Activated naive CD8-positive, alpha-beta T cell treated with anti-CD3 and anti-CD28 coated beads, Interleukin-2, amount 50 U/mL, for 16 hours (primary cell): ENCODE measurements around the gene PELI1.
"Not testable (repeated sequence)": the region's sequence is repeated elsewhere in the genome, so short reads cannot be mapped to it uniquely, and the experiment has no call there.

Experiments used
- DNase-seq: peaks from one replicate; pipeline ENCODE4 v3.0.0-alpha.2; 2020; ENCODE audit warnings: low read depth, low spot score

Gene PELI1

GRCh38 chr2:64122358-64122757 is 21.9 kb downstream of the PELI1 start:
- no peak for DNase-seq

GRCh38 chr2:64120928-64121327 is 23.3 kb downstream of the PELI1 start:
- no peak for DNase-seq

- no peak for DNase-seq
Measured at GRCh38 chr2:64120008-64120407, 24.2 kb downstream of the PELI1 start.

DNA sequence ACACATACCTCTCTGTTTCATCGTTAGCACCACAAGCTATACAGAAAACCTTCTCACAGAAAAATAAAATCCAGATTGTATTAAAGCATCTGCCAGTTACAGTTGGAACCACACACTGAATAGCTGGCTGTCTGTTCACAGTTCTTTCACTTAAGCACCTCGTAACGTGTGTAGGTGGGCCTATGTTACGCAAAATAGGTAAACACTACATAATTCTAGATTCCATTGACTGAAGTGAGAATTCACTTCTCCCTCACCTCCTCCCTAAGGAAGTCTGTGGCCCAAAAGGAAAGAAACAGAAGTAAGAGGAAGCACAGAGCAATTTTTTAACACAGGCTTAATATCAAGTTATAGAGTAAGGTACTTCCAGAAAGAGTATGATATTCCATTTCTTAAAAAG is 24.9 kb downstream of the PELI1 start:
- no peak for DNase-seq

- no peak for DNase-seq
Measured at GRCh38 chr2:64115808-64116598, 28.2 kb downstream of the PELI1 start.

GRCh38 chr2:64114912-64115277 is 29.3 kb downstream of the PELI1 start:
- no peak for DNase-seq

DNA sequence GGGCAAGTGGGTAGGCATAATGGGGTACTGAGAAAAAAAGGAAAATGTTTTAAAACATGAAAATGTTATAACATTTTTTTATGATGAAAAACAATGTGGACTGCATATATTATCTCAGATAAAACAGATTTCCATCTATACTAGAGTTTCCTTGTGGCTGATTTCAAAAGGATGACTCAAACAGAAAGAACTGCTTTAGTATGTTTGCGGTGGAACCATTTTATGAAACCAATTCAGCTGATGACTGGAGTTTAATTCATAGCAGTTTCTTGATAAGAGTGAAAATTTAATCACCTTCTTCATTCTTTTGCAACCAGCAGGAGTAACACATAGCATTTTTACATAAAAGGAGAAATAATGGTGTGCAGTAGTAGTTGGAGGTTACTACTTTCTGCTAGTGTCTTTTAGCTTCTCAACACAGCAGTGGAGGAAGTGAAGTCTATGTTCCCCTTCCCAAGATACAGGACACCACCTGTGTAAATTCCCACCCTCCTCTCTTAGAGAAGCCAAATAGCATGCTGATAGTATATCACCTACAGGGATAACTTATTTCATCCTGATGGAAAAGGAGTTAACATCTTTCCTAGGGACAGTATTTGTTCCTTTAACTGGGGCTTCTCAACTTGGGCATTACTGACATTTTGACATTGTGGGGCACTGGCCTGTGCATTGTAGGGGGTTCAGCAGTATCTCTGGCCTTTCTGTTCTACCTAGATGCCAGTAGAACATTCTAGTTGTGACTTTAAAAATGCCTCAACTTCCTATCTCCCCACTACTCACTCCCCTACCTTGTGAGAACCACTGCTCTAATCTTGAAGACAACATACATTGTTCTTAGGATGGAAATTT is 29.9 kb downstream of the PELI1 start:
- DNase-seq = no peak

DNA sequence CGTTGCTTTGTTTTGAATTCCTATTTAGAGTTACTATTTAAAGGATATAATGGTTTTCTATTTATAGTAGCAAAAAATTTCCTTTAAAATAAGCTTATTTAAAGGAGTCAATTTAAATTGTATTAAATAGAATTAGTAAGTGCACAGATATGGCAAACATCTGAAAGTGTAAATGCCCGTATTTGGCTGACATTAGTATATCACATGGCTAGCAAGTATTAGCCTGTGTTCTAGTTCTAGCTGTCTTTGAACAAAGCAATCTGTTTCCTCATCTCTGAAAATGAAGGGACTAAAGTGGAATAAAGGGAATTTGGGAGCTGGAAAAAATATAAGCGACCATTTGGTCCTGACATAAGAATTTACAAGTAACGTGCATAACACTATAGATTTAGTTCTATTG is 32.2 kb downstream of the PELI1 start:
- no peak for DNase-seq

DNA sequence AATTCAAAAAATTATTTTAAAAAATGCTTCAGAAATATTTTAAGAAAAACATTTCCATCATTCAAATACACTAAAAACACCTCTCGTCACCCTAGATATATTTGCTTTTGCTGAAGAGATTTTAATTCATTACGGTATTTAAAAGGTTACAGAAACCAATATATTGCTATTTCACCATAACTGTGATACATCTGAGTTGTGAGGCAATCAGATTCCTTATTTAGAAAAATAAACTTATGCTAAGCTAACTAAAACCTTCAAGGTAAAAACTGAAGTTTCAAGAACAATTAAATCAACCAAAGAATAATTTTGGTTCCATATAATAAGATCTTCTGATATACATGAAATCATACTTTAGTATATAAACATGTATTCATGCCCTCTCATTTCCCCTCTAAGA is 32.8 kb downstream of the PELI1 start:
- no peak for DNase-seq

GRCh38 chr2:64108666-64109241 is 35.5 kb downstream of the PELI1 start:
- DNase-seq = no peak

GRCh38 chr2:64106481-64106880 is 37.7 kb downstream of the PELI1 start:
- DNase-seq = no peak

DNA sequence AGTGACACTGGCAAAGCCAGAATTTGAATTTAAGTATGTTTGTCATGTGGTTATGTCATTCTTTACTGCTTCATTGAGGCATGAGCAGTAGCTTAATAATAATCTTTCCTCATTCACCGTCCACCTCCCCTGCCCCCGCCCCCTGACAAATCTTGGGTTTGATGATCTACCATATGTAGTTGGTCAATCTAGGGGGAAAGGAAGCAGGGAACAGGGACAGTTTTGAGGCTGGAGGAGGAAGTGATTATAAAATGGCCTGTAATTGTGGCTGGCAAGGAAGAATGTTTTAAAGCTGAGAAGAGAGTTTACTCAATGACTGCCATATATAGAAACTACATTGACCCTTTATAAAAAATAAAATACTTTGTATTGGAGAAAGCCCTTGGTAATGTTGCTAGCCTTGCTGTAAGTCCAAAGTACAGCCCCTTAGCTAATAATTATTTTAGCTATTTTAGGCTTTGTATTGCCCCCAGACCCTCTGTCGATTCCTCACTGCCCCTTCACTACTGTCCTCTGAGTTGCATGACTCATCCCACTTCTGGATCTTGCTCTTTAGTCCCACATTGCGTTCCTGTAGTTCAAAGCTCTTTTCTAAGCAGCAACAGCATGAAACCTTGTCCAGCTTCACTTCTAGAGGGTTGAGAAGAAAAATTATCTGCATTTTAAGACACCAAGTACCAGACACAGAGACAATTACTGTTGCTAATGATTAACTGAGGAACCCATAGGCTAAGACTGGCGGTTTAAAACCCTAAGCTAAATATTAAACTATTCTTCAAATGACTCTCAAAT is 38.4 kb downstream of the PELI1 start:
- no peak for DNase-seq

DNA sequence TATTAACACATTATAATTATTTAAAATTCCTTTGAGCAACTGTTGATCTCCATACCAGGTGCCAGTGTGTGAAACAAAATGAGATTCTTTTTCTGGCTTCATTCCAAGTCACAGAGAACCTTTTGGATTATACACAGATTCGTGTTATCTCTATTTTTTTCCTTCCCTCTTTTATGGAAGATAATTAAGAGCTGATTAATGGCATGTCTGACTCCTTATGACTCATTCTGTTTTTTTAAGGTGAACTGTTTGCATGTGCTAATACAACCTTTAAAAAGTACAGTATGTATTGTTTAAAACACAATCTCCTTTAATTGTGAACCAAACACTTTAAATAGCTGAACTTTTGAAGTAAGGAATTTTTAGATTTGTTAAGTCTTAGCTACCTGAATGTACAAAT is 39.3 kb downstream of the PELI1 start:
- DNase-seq = no peak

DNA sequence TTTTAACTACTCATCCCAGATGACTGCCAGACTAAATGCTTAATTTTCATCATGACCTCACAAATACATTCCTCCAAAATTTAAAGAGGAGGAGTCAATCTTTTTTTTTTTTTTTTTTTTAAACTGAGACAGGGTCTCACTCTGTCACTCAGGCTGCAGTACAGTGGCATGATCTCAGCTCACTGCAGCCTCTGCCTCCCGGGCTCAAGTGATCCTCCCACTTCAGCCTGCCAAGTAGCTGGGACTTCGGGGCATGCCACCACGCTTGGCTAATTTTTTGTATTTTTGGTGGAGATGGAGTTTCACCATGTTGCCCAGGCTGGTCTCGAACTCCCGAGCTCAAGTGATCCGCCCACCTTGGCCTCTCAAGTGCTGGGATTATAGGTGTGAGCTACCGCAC is 41.5 kb downstream of the PELI1 start:
- not testable (repeated sequence) for DNase-seq

DNA sequence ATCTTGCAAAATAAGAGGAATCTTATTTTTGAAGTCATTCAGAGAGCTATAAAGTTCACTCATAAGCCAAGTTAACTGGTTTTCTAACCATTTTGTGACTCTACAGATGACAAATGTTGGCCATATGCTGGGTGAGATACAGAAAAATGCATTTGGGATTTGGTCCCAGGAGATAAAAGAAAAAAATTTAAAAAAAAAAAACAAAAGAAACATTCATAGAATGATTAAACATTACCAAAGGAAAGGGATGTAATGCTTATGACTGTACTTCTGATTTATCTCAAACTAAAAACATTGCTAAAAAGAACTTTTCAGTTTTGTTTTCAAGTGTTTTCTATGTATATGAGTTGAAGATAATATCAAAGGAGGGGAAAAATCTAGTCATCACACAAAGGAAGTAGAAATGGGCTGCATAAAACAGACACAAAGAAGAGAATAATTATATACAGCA is 43.1 kb downstream of the PELI1 start:
- DNase-seq = no peak

DNA sequence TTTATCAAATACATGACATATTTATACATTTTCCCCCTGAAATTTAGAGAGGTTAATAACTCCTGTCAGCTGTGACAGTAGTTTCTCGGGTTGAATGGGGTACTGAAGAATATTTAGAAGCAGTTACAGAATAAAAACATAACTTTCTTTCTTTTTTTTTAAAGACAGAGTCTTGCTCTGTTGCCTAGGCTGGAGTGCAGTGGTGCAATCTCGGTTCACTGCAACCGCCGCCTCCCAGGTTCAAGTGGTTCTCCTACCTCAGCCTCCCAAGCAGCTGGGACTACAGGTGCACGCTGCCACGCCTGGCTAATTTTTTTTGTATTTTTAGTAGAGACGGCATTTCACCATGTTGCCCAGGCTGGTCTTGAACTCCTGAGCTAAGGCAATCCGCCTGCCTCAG is 43.6 kb downstream of the PELI1 start:
- DNase-seq = not testable (repeated sequence)

- DNase-seq = no peak
Measured at GRCh38 chr2:64094663-64095382, 49.4 kb downstream of the PELI1 start.

GRCh38 chr2:64093341-64093740 is 50.9 kb downstream of the PELI1 start:
- no peak for DNase-seq

- no peak for DNase-seq
Measured at GRCh38 chr2:64092502-64092901, 51.7 kb downstream of the PELI1 start.

DNA sequence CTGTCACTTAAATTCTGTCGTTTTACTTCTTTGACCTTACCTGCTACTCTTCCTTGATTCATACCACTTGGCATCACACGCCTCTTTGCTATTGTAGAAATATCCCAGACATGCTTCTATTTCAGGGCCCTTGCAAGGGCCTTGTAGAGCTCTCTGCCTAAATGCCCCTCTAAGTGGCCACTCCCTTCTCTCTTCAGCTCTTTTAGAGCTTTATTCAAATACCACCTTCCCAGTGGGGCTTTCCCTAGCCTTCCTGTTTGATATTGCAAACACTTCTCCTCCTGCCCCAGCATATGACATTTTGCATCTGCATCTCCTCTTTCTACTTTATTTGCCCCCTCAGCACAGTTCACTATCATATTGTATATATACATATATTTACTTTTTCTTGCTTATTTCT is 54.0 kb downstream of the PELI1 start:
- DNase-seq = no peak
